GM18502 (cell line): ENCODE results near the gene GPA33.

Experiments
- ATAC-seq: cut with Tn5 transposase; IDR thresholded peaks from one replicate; pipeline ENCODE4 v1.9.1; 2021; ENCODE audit warnings: mild to moderate bottlenecking; ENCODE audit not compliant: unreplicated experiment, poor library complexity

GPA33 gene

DNA sequence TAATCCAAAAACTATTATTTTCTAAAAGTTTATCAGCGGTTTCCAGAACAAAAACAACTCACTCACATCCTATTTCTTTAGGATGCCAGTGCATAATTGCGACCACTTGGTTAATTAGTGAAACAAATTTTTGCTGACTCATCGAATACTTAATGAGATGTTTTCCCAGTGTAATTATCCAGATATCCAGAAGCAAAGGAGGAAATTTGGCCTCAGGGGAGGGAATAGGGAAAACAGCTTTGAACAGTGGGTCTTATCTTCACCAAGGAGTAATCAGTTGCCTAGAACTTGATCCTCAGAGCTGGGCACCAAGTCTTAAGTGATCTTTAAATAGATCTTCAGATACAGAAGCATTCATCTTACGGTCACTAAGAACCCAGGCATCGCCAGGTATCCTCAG is 28.0 kb upstream of the GPA33 start:
- no peak for ATAC-seq

DNA sequence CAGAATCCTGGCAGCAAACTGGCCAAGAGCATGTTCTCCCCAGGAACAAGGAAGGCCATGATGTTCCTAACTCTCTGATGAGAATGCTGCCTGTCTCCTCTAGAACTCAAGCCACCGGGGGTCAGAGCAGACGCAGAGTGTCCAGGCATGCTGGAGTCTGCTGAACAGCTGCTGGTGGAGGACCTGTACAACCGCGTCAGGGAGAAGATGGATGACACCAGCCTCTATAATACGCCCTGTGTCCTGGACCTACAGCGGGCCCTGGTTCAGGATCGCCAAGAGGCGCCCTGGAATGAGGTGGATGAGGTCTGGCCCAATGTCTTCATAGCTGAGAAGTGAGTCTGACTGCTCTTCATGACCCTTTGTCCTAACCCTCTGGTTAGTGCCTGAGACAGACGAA is 27.0 kb upstream of the GPA33 start:
- ATAC-seq, result no peak

DNA sequence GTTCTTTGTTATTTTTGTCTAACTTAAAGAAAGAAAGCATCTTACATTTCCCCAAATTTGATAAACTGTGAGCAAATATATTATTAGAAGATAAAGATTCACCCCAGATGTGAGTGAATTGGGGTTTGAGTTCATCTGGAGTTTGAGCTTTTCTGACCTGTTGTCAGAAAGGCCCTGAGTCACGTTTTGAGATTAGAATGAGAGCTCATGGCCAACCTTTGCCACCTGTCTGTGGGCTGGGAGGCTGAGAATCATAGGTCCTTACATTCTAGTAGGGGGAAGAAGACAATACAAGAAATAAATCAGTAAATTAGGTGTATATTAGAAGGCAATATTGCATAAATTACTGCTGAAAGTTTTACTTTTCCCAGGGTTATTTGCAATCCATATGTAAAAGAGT is 26.0 kb upstream of the GPA33 start:
- ATAC-seq, result no peak

DNA sequence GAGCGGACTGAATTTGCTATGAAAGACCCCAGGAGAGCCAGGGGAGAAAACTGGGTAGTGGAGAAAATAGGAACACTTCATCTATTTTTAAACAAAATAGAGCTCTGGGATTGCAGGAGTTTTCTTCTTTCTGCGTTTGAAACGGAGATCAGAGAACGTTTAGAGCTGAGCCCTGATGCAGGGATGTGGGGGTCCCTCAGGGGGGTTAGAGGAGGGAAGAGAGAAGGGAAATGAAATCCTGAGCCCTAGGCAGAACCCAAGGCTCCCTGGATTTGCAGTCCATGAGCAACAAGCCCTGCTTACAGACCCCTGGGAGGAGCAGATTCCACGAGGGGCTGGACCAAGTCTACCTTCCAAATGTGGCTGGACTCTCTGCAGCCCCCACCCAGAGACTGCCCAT is 25.5 kb upstream of the GPA33 start:
- no peak for ATAC-seq

DNA sequence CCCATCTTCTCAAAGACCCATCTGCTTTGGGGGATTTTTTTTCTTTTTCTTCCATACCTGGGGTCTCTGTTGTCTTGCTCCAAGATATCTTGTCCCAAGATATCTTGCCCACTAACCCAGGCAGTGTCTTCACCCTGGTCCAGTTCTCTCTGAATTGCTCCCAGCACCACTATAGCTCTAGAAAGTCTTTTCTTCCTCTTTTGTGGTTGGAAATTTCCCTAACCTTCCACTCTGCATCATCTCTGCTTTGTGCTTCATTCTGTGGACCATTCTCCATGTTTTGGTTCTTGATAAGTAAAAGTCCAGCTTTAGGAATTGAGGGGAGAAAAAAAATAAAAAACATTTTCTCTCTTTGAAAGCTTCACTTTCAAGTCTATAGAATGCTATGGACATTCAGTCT is 24.5 kb upstream of the GPA33 start:
- ATAC-seq, result peak; percentile 57

DNA sequence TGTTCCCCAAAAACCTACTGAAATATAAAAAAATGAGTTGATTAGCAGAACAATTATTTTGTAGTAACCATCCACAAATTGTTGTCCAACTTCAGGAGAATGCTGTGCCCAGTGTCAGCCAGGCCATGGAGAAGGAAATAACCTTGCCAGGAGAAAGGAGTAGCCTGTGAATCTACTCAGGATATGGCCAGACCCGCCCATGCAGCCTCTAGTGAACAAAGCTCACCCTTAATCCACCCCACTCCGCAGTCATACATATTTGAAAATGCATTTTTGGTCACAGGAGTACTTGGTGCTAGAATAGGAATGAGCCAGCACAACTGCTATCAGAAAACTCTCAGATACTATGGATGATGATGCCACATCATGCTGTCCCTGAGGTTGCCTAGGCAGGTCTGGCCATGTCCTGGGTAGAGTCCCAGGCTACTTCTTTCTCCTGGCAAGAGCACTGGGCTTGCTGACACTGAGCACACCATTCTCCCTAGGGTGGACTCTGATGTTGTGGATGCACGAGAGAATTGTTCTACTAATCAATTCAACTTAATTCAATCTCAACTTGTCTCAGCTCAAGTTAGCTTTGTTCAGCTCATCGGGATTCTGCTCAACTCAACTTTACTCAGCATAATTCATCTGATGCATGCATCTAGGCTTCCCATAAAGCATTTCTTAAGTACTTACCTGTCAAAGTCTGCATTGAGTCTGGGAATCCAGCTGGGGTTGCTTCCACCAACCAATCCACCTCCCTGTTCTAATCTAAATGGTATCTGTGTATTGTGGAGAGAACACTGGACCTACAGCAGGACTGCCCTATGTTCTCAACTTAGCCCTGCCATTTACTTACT is 21.9 kb upstream of the GPA33 start:
- ATAC-seq, result no peak

DNA sequence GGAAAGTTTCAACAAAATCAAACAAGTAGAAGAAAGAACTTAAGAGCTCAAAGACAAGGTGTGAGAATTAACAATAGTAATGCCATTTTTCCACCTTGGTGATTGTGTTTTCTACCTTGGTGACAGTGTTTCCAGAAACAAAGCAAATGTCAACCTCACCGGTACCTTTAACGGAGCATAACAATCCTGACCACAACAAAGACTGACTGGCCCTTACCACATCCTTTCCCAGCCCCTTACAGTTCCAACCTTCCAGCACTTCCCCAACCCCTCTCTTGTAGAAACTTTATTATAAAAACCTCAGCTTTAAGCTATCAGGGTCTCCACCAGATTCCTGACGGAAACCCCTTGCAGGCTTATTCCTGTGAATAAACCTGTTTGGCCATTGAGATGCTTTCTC is 20.4 kb upstream of the GPA33 start:
- ATAC-seq, result no peak

DNA sequence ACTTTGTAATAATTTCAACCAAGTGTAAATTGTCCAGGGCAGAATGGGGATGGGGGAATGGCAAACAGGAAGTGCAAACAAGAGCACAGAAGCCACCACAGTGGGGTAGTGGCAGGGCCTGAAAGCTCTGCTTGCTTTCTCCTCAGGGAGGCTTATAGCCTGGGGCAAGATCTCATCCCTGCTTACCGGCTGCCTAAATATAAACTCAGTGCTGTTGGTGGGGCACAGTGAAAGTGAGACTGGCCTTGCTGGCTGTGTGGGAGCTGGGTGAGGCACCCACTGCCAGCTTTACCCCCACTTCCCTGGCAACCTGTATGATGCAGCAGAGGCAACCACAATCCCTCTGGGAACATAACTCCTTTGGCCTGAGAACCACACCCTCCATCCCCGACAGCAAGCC is 18.9 kb upstream of the GPA33 start:
- no peak for ATAC-seq

DNA sequence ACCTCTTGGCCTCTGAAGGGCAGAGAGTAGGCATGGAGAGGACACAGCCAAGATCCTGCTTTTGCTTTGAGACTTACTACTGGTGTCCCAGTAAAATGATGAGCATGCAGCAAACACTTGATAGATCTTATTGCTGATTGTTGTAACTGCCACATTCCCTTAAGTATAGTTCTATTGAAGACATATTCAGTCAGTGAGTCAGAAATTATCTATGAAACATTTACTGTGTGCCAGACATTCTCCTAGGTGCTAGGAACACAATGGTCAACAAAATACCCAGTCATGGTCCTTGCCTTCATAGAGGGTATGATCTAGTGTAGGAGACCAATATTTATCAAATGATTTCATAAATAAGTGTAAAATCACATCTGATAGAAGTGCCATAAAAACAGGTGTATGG is 17.3 kb upstream of the GPA33 start:
- no peak for ATAC-seq

DNA sequence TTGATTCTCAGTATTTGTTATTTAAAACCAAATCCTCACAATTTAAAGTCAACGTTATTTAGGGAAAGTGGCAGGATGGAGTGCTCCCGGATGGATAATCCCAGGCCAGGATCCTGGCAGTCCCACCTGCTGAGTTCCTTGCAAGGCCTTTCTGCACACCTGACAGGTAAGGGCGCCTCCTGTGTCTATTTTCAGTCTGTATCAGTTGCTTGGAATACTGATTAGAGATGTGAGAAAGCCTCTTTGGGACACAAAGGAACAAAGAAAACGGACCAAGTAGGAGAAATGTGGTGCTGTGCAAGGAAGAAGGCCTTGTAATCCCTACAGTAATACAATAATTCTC is 15.9 kb upstream of the GPA33 start:
- no peak for ATAC-seq

DNA sequence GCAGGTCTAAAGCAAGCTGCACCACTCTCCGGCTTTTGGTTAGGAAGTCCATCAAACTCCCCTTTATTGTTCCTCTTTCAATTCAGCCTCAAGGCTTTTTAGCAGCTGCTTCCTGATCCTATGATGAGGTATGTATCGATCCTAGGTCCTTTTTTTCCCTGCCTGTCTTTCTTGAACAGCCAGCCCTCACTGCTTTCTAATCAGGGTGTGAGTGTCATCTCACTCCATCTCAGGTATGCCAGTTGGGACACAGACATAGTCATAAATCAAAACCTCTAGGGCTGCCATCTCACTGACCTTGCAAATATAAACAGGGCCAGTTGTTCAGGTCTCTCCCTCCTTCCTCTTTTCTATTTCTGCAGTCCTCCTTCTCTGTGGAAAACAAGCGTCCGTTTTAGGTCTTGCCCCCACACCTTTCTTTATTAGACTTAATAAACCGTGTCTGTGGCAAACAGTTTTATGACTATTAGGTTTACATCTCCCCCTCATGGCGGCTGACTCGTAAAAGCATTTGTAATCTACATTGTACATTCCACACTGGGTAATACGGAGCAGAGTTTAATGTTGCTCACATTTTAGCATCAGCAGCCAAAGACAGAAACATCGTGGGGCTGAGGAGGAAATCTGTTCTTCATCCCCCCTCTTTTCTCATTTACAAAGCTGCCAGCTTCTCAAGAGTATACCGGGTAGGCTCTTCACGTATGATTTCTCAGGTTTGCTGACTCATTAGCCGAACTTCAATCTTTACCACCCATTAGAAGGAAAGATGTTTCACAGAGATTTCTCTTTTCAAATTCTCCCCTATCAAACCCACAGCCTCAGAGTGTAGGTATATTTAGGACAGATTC is 15.3 kb upstream of the GPA33 start:
- ATAC-seq, result no peak

DNA sequence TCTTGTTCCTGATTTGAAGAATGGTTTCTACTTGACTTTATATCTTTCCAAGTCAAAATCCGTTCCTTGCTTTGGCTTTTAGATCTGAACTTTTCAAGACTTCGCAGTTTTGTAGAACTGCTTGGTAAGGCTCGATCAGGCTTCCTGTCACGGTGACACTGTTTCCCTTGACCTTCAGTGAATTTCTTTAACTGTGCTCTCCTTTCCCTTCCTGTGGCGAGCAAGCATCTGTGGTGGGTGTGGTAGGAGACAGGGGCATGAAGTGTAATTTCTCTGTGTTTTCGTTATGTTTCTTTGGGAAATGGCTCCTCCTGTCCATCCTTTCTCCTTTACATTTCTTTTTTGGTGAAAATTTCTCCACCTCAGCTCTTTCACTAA is 14.1 kb upstream of the GPA33 start:
- no peak for ATAC-seq

DNA sequence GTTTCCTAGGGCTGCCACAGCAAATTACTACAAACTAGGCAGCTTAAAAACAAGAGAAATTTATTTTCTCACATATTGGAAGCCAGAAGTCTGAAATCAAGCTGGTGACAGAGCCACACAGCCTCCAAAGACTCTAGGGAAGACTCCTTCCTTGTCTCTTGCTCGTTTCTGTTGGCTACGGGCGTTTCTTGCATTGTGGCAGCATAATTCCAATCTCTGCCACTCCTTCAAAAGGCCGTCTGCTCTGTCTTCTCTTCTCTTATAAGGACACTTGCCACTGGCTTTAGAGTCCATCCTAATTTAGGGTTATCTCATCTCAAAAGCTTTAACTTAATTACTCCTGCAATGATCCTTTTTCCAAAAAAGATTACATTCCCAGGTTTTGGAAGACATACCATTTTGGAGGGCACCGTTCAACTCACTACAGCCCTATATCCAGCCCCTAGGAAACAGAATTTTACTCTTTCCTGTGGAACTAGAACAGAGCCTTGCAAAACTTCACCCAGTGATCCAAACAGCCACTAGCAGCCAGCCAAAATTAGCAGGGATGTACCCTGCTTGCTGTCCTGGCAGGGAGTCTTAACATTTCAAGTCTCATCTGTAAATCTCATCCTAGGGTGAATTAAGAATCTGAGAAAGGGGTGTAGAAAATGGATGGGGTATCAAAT is 12.9 kb upstream of the GPA33 start:
- no peak for ATAC-seq

DNA sequence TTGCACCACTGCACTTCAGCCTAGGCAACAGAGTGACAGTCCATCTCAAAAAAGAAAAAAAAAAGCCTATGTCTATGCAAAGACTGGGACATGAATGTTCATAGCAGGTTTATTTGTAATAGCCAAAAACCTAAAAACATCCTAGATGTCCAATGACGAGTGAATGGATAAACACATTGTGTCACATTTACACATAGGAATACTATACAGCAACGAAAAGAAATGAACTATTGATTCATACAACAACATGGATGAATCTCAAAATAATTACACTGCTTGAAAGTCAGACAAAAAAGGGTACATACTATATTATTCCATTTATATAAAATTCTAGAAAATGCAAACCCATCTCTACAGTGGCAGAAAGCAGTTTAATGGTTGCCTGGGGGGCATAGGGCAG is 11.6 kb upstream of the GPA33 start:
- no peak for ATAC-seq

DNA sequence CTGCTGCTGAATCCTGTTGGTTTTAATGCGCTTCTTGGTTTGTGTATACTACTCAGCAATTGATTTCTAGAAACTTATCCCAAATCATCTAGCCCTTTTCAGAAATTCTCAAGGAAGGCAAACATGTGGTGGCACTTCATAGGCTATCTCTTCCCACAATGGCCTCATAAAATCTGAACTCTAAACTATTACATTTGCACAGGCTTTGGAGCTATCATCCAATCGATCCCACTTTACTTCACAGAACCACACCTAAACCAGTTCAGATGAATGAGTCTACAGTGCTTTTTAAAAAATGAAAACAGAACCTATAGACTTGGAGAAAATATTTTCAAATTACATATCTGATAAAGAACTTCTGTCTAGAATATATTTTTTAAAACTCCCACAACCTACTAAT is 10.6 kb upstream of the GPA33 start:
- ATAC-seq, result no peak

DNA sequence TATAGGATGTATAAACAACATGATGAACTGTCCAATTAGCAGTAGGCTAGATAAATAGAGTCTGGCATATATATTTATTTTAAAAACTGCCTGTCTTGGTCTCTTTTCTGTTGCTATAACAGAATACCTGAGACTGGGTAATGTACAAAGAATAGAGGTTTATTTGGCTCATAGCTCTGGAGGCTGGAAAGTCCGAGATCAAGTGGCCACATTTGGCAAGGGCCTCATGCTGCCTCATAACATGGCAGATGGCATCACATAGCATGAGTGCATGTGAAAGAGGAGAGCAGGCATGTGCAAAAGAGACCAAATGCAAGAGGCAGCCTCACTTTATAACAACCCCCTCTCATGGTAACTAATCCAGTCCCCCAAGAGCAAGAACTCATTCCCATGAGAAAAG is 9.7 kb upstream of the GPA33 start:
- ATAC-seq, result no peak

DNA sequence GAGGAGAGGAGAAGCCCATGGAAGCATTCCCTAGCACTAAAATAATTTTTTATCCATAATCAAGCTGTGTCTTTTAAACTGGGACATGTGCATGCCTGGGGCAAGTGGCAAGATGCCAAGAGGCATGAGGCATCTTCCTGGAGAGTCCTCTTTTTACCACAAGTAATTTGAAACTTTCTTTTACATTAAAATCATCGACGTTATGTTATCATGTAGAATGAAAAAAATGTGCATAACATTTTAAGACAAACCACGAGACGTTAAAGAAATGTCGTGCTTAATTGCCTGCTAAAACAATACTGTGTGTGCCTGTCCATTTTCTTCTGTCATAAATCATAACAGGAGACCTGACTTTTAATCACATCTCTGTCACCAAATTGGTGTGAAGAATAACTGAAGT is 5.2 kb upstream of the GPA33 start:
- no peak for ATAC-seq

DNA sequence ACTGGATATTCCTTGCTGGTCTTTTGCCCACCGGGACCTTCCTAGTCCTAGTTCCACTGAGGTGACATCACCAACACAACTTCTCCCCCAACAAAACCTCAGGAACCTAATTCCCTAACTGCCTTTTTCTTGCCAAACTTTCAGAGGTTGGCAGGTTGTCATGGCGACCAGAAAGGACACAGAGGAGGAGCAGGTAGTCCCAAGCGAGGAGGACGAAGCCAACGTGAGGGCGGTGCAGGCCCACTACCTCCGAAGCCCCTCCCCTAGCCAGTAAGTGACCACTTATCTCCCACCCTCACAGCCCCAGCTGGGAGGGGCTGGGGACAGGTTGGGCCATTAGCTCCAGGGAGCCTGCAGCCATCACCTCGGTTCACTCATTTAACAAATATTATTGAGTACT is 4.5 kb upstream of the GPA33 start:
- ATAC-seq, result no peak

DNA sequence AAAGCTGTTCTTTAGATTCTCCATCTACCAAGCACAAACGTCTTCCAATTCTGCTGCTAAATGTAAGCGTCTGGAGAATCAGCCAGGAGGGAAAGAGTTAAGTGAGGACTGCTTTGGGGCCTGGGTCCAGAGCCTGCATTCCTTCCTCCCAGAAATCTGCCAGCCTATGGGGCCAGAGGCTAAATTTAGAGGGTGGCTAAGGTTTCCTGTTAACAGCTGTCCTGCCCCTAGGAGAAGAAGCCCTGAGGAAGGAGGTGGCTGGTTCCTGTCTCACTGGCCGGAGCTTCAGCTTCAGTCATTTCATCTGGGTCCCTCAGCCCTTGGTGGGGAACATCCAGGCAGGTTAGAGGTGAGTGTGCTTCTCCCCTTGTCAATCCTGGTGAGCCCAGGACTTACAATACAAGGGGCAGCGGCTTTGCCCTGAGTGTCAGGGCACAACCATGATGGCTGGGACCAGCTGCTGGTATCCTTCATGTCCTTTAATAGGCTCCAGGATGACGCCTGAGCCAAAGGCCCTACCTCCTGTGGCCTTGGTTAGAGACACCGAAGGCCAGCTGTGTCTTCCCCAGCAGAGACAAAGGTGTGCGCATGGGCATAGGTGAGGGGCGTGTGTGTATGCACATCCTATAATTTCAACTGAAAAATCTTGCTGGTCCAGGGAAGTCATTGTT is 3.8 kb upstream of the GPA33 start, which contains the start of gene STYXL2:
STYXL2 (plus strand) TSS at position 230 of the 671 bp plus-strand sequence. CDS start 775 bp downstream, outside the sequence.
- ATAC-seq, result no peak

DNA sequence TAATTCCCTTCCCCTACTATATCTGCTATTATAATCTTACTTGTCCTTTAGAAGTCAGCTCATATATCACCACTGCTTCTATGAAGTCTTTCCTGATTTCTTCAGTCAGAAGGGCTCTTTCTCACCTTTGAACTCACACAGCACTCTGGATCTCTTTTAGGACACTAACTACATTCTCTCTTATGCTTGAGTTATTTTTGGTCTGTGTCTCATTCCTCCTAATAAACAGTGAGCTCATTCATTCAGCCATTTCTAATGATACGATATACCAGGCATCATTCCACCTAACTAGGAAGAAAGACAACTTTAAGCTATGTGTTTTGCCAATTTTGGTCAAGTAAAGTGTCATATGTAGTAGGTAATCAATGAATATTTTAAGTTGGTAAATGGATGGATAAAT is 2.5 kb upstream of the GPA33 start:
- no peak for ATAC-seq

DNA sequence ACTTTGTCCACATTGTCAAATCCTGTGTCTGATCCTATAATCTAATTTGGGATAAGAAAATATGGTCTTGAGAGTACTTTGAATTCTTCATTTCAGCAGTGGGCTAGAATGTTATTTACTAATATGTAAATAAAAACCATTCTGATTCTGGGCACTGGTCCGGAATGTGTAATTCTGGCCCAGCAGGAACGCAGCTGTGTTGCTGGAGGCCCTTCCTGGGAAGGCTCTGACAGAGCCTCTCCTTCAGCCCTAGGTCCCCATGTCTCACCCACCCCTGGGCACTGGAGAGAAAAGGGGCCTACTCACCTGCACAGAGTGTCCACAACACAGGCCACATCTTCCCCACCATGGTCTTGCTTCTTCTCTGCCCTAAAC is 251 bp downstream of the GPA33 start:
- ATAC-seq, result no peak
